IMR-90 (cell line): Measurements from ENCODE around the gene CAMK4.

ENCODE experiments used
- CHD1 ChIP-seq: IDR thresholded peaks from 2 replicates; pipeline ENCODE4 v1.6.1; 2012; ENCODE audit warnings: low read depth, low read length, improper control_type of control experiment
- CTCF ChIP-seq: conservative IDR thresholded peaks from 2 replicates; pipeline ENCODE4 v1.5.1; 2012; ENCODE audit warnings: mild to moderate bottlenecking, low read depth, low read length, improper control_type of control experiment
- ELK1 ChIP-seq: fragments of 150-350 bp; IDR thresholded peaks from 2 replicates; pipeline ENCODE4 v1.6.1; 2016; ENCODE audit warnings: low read depth, mild to moderate bottlenecking, low read length, moderate library complexity, borderline replicate concordance
- MAZ ChIP-seq: IDR thresholded peaks from 2 replicates; pipeline ENCODE4 v1.6.1; 2012; ENCODE audit warnings: low read depth, mild to moderate bottlenecking, low read length, improper control_type of control experiment, moderate library complexity, borderline replicate concordance
- POLR2A ChIP-seq: IDR thresholded peaks from 2 replicates; pipeline ENCODE4 v1.6.1; 2012; ENCODE audit warnings: mild to moderate bottlenecking, low read depth, low read length
- RAD21 ChIP-seq: IDR thresholded peaks from 2 replicates; pipeline ENCODE4 v1.6.1; 2012; ENCODE audit warnings: low read length, improper control_type of control experiment
- RFX5 ChIP-seq: IDR thresholded peaks from 2 replicates; pipeline ENCODE4 v1.8.0; 2012; ENCODE audit warnings: low read depth, mild to moderate bottlenecking, low read length, moderate library complexity

- TF ChIP-seq MAZ, result no peak
- TF ChIP-seq CTCF, result no peak
- TF ChIP-seq POLR2A, result no peak
- TF ChIP-seq ELK1, result no peak
- TF ChIP-seq RFX5, result no peak
- no peak for TF ChIP-seq RAD21
- no peak for TF ChIP-seq CHD1
Measured at GRCh38 chr5:111469293-111469896, 245.2 kb downstream of the CAMK4 start.
